Activated effector memory CD4-positive, alpha-beta T cell treated with Interleukin-2 at 50 U/mL for 16 hours (primary cell): ENCODE data around the gene SCD5.

Experiments used
- DNase-seq: peaks from one replicate; pipeline ENCODE4 v3.0.0-alpha.2; 2020

Gene SCD5

GRCh38 chr4:82583897-82584587 is 214.6 kb downstream of the SCD5 start:
- DNase-seq, result no peak

DNA sequence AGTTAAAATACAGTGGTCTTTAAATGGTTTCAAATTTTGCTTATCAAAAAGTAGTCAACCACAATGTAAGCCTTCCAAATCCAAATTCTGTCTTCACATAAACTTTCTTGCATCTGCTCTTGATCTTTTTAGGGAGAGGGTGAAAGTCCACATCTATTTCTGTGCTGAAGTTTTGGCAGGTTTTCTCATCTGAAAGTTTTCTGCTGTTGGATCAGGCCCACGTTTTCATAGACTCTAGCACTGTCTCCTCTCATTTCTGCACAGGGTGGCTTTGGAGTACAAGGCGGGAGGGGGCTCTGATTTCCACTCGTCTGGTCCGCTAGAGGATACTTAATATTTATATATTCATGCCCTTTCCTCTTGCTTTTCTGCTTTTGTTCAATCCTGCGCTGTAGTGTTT is 218.7 kb downstream of the SCD5 start:
- DNase-seq, result no peak
